NCI-H1436 treated with DMSO at 0.1 percent for 48 hours (cell line): ENCODE results near the gene DHX36.

Experiments used
- DNase-seq: peaks from one replicate; lab custom pipeline; 2025; lab: John Stamatoyannopoulos, UW

Gene DHX36

GRCh38 chr3:154224866-154225265 lies 99.4 kb downstream of the DHX36 start:
- DNase-seq: no peak

- DNase-seq: no peak
These were observed 99.9 kb downstream of the DHX36 start for GRCh38 chr3:154224366-154224765.

GRCh38 chr3:154223519-154223918 lies 100.8 kb downstream of the DHX36 start:
- DNase-seq: no peak
